Fibroblast of lung (primary cell): Measurements from ENCODE around the gene PPP4R2. TPM values are rescaled to one million over a fixed set of nuclear protein-coding genes. Genes with fewer than 3 reads are reported as not detected.

ENCODE experiments used
- DNase-seq, 2 donors: peaks; one replicate each; pipeline versions ENCODE4 v3.0.0 to v3.0.0-alpha.2; 2010; ENCODE audit warnings: low read depth in 2 of 2
- H2AFZ ChIP-seq: 2 replicates; pipeline ENCODE4 v1.5.1; 2012; ENCODE audit warnings: low read length, control low read depth, inconsistent platforms
- H3K27ac ChIP-seq: 2 replicates; pipeline ENCODE4 v1.5.1; 2011; ENCODE audit warnings: low read length, control low read depth; ENCODE audit not compliant: insufficient read depth
- H3K27me3 ChIP-seq: 2 replicates; pipeline ENCODE4 v1.5.1; 2011; ENCODE audit warnings: mild to moderate bottlenecking, low read length; ENCODE audit not compliant: control insufficient read depth, insufficient read depth
- H3K36me3 ChIP-seq: 2 replicates; pipeline ENCODE4 v1.5.1; 2011; ENCODE audit warnings: low read length; ENCODE audit not compliant: control insufficient read depth, insufficient read depth
- H3K4me1 ChIP-seq: 2 replicates; pipeline ENCODE4 v1.5.1; 2011; ENCODE audit warnings: low read length; ENCODE audit not compliant: control insufficient read depth, insufficient read depth; ENCODE audit errors: extremely low read depth
- H3K4me2 ChIP-seq: 2 replicates; pipeline ENCODE4 v1.5.1; 2011; ENCODE audit warnings: low read length, control low read depth; ENCODE audit not compliant: insufficient read depth; ENCODE audit errors: extremely low read depth
- H3K4me3 ChIP-seq, 4 experiments: fragments of 200-600 bp in 1 of 4; sonication (generic) in 1 of 4; replicated peaks in 1 of 4; 2 replicates each; pipeline ENCODE4 v1.5.1; 2011 to 2016; ENCODE audit warnings: low read length in 4 of 4, low read depth in 3 of 4, mild to moderate bottlenecking in 3 of 4, control low read depth in 2 of 4, inconsistent platforms in 1 of 4, mixed read lengths in 1 of 4; ENCODE audit not compliant: insufficient read depth in 1 of 4; ENCODE audit errors: control extremely low read depth in 1 of 4
- H3K79me2 ChIP-seq: 2 replicates; pipeline ENCODE4 v1.5.1; 2012; ENCODE audit warnings: mild to moderate bottlenecking, low read length, inconsistent platforms; ENCODE audit not compliant: control insufficient read depth, insufficient read depth
- H3K9ac ChIP-seq: 2 replicates; pipeline ENCODE4 v1.5.1; 2011; ENCODE audit warnings: mild to moderate bottlenecking, low read length, control low read depth; ENCODE audit not compliant: insufficient read depth
- H3K9me3 ChIP-seq: 2 replicates; pipeline ENCODE4 v1.5.1; 2012; ENCODE audit warnings: low read depth, low read length; ENCODE audit not compliant: control insufficient read depth, insufficient read depth
- H4K20me1 ChIP-seq: 2 replicates; pipeline ENCODE4 v1.5.1; 2011; ENCODE audit warnings: low read length; ENCODE audit not compliant: control insufficient read depth, insufficient read depth; ENCODE audit errors: extremely low read depth
- EZH2 ChIP-seq: IDR thresholded peaks from 2 replicates; pipeline ENCODE4 v1.5.1; 2012; ENCODE audit warnings: low read length, control low read depth, mild to moderate bottlenecking; ENCODE audit errors: missing control alignments
- polyA plus RNA-seq, 2 donors: library from polyadenylated mRNA; depleted of rRNA in 1 of 2; stranded (reverse) in 1 of 2; unstranded in 1 of 2; fragments of >200 nt; gene quantifications; 2 replicates each; pipeline ENCODE4 v1.2.1, GENCODE V29; 2011 to 2012; ENCODE audit warnings: missing spikeins in 1 of 2
- total RNA-seq: library from RNA; depleted of rRNA; stranded (reverse); fragments of >200 nt; gene quantifications from 2 replicates; pipeline ENCODE4 v1.2.1, GENCODE V29; 2014
- TF ChIP-seq, protein P1 (sequence below), 2 donors: IDR thresholded peaks in 1 of 2; conservative IDR thresholded peaks in 1 of 2; 1 replicate in 1 of 2; 2 replicates in 1 of 2; pipeline ENCODE4 v1.5.1; 2011 to 2012; ENCODE audit warnings: low read length in 2 of 2, control low read depth in 1 of 2, inconsistent platforms in 1 of 2, low read depth in 1 of 2, mild to moderate bottlenecking in 1 of 2

PPP4R2 gene
- total and polyA plus RNA-seq, 2 donors (not counting 1 experiment from before 2014, with no cell fraction given) = 35.5 to 65.6 TPM

DNA sequence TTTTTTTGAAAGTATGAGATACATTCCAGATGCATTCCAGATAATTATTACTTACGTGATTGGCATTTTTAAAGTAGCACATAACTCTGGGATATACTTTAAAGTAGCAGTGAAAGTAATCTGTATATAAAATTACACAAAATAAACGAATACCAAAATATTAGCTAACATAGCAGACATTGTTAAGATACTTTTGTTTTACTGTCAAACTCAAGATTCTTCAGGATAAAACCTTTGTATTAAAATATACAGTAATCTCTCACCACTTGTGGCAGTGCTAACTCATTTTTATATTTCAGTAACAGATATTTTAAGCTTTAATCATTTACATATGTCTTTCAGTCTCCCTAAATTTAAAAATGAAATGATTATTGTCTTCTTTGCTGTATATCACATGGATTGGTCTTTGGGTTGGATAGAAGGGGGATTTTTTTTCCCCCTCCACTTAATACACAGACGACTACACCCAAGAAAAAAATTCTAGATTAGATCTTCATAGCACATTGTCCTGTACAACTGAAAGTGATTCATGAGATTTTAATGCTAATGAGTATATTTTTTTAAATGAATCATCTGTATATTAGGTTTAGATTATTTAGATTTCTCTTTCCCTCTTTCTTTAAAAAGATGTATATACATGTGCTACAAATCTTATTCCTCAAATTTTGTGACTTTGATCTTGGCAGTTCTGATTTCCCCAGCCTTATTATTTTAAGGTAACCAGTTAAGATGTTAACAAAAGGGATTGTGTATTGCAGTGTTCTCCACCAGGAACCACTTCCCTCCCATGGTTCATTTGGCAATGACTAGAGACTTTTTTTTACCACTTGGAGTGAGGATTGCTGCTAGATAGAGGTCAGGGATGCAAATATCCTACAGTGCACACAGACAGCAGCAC lies 40.3 kb downstream of the PPP4R2 start:
- no peak for TF ChIP-seq EZH2
- TF ChIP-seq, protein P1, sequence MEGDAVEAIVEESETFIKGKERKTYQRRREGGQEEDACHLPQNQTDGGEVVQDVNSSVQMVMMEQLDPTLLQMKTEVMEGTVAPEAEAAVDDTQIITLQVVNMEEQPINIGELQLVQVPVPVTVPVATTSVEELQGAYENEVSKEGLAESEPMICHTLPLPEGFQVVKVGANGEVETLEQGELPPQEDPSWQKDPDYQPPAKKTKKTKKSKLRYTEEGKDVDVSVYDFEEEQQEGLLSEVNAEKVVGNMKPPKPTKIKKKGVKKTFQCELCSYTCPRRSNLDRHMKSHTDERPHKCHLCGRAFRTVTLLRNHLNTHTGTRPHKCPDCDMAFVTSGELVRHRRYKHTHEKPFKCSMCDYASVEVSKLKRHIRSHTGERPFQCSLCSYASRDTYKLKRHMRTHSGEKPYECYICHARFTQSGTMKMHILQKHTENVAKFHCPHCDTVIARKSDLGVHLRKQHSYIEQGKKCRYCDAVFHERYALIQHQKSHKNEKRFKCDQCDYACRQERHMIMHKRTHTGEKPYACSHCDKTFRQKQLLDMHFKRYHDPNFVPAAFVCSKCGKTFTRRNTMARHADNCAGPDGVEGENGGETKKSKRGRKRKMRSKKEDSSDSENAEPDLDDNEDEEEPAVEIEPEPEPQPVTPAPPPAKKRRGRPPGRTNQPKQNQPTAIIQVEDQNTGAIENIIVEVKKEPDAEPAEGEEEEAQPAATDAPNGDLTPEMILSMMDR (conservative IDR thresholded peaks at IDR 0.05 in 1 of 2, IDR thresholded peaks at IDR 0.05 in 1 of 2; ENCODE audit: low read depth in 1 of 2, low read length in 2 of 2) = no peak
- Histone ChIP-seq H3K9ac (no peak overlapping the region), H3K9me3 (no peaks in the 10 kb centered on the region), H3K4me2 (peak overlapping the region; percentile 58), H4K20me1 (peaks cover 5% of the 10 kb centered on the region), H3K27me3 (no peaks in the 10 kb centered on the region), H3K79me2 (peaks cover 87% of the 10 kb centered on the region), H3K4me1 (peaks cover 16% of the 10 kb centered on the region), H3K36me3 (no peaks in the 10 kb centered on the region), H3K4me3 (no peak overlapping the region), H2AFZ (no peak overlapping the region), H3K27ac (peak overlapping the region; percentile 4)
- peak; percentile 20 to 66 for DNase-seq

GRCh38 chr3:73041537-73041936 lies 44.9 kb downstream of the PPP4R2 start:
- Histone ChIP-seq H3K4me2 (peak overlapping the region; percentile 18), H2AFZ (no peak overlapping the region), H3K9ac (no peak overlapping the region), H4K20me1 (peaks cover 7% of the 10 kb centered on the region), H3K36me3 (no peaks in the 10 kb centered on the region), H3K4me1 (peaks cover 12% of the 10 kb centered on the region), H3K4me3 (no peak overlapping the region), H3K27ac (no peak overlapping the region), H3K79me2 (peaks cover 92% of the 10 kb centered on the region), H3K9me3 (no peaks in the 10 kb centered on the region), H3K27me3 (no peaks in the 10 kb centered on the region)
- DNase-seq = no peak
- no peak for TF ChIP-seq EZH2

- Histone ChIP-seq H3K4me3 (no peak overlapping the region), H3K79me2 (peaks cover 94% of the 10 kb centered on the region), H2AFZ (no peak overlapping the region), H3K36me3 (no peaks in the 10 kb centered on the region), H3K9ac (no peak overlapping the region), H3K27me3 (no peaks in the 10 kb centered on the region), H3K9me3 (no peaks in the 10 kb centered on the region), H4K20me1 (peaks cover 5% of the 10 kb centered on the region), H3K27ac (no peak overlapping the region), H3K4me1 (peaks cover 6% of the 10 kb centered on the region), H3K4me2 (no peak overlapping the region)
- TF ChIP-seq, protein P1 (conservative IDR thresholded peaks at IDR 0.05 in 1 of 2, IDR thresholded peaks at IDR 0.05 in 1 of 2; ENCODE audit: low read depth in 1 of 2, low read length in 2 of 2) = no peak
- TF ChIP-seq EZH2 = no peak
- no peak for DNase-seq
These were observed 46.8 kb downstream of the PPP4R2 start for GRCh38 chr3:73043414-73043813.
